ENCODE data around the gene ACSM4. TPM values are rescaled to one million over a fixed set of nuclear protein-coding genes. Genes with fewer than 3 reads are reported as not detected.

Gene ACSM4
- total and polyA plus RNA-seq, 2 of the 8 experiments (the other 6 are each of a cell fraction or from before 2014, with no cell fraction given), result not detected

GRCh38 chr12:7344833-7345606, 41.1 kb downstream of the ACSM4 start:
- H3K9ac ChIP-seq (replicated peaks in 1 of 4; ENCODE audit: extremely low read depth in 1 of 4, low read depth in 3 of 4, low read length in 3 of 4), result no peak overlapping the region
- H3K4ac ChIP-seq (replicated peaks; ENCODE audit: insufficient read length, low read depth, low read length), result no peak overlapping the region
- no peak overlapping the region for H2AFZ ChIP-seq (ENCODE audit: low read length)
- H2BK15ac ChIP-seq (ENCODE audit: low read length), result no peak overlapping the region
- no peak overlapping the region for H2AK5ac ChIP-seq (ENCODE audit: low read depth, low read length)
- H3K27me3 ChIP-seq (replicated peaks in 1 of 4; ENCODE audit: control insufficient read depth in 3 of 4, extremely low read depth in 1 of 4, insufficient read depth in 3 of 4, low read length in 3 of 4), result no peaks in the 10 kb centered on the region
- H3K4me2 ChIP-seq (ENCODE audit: insufficient read depth in 1 of 2, low read depth in 2 of 2, low read length in 2 of 2), result no peak overlapping the region
- no peak overlapping the region for H2BK20ac ChIP-seq (ENCODE audit: low read length)
- H3K4me3 ChIP-seq (ENCODE audit: extremely low read depth in 1 of 4, insufficient read depth in 2 of 4, low read depth in 3 of 4, low read length in 4 of 4), result no peak overlapping the region; a peak in 1 of 8 replicates
- no peaks in the 10 kb centered on the region for H3K23me2 ChIP-seq (ENCODE audit: low read depth, low read length)
- no peak overlapping the region for H4K91ac ChIP-seq (replicated peaks; ENCODE audit: insufficient read length, low read length)
- H3K9me3 ChIP-seq (ENCODE audit: insufficient read depth in 2 of 2, low read depth in 1 of 2, low read length in 1 of 2), result peaks cover 14 to 27% of the 10 kb centered on the region in 2 experiments
- H3K23ac ChIP-seq (ENCODE audit: insufficient read length), result no peak overlapping the region
- peaks cover 0 to 7% (median 0%) of the 10 kb centered on the region in 4 experiments; a peak in 1 of 8 replicates for H3K36me3 ChIP-seq (ENCODE audit: control insufficient read depth in 2 of 4, insufficient read depth in 4 of 4, low read length in 3 of 4)
- no peak overlapping the region for H2BK12ac ChIP-seq (ENCODE audit: low read depth, low read length)
- no peaks in the 10 kb centered on the region for H4K20me1 ChIP-seq (replicated peaks in 1 of 2; ENCODE audit: control insufficient read depth in 1 of 2, insufficient read depth in 2 of 2, low read length in 2 of 2)
- H4K5ac ChIP-seq (ENCODE audit: insufficient read length, low read depth, low read length), result no peak overlapping the region
- no peak overlapping the region for H2BK120ac ChIP-seq (replicated peaks; ENCODE audit: low read depth, low read length)
- H3K79me1 ChIP-seq (ENCODE audit: low read depth, low read length), result no peaks in the 10 kb centered on the region
- ChIA-PET CTCF (ENCODE audit: partially characterized antibody) (interaction anchor here (2.0 kb wide), 1 partner anchor 25 kb away, joined by 5 read pairs; no protein-coding TSS in a partner anchor), POLR2A (ENCODE audit: partially characterized antibody) (no interaction called here)
- no peak overlapping the region for H3K18ac ChIP-seq (ENCODE audit: extremely low read depth, low read length)
- H3K79me2 ChIP-seq (ENCODE audit: control insufficient read depth in 1 of 2, insufficient read depth in 2 of 2, low read length in 2 of 2), result no peaks in the 10 kb centered on the region
- no peak overlapping the region for H2BK5ac ChIP-seq (ENCODE audit: low read depth, low read length)
- no peak overlapping the region for H4K8ac ChIP-seq (ENCODE audit: extremely low read depth, insufficient read depth, low read length)
- no peak overlapping the region for H3K14ac ChIP-seq (ENCODE audit: insufficient read length)
- no peak overlapping the region for H3K56ac ChIP-seq (replicated peaks; ENCODE audit: insufficient read length, low read depth, low read length)
- no peak overlapping the region for H3K27ac ChIP-seq (ENCODE audit: low read depth, low read length)
- no peak for FAIRE-seq
- DNase-seq (ENCODE audit: low read depth in 1 of 2, low spot score in 2 of 2), result no peak
- H3K4me1 ChIP-seq (replicated peaks in 1 of 4; ENCODE audit: control insufficient read depth in 3 of 4, insufficient read depth in 4 of 4, low read length in 3 of 4), result no peaks in the 10 kb centered on the region
- no peak for TF ChIP-seq MAFK (IDR thresholded peaks at IDR 0.05; ENCODE audit: low read depth, low read length)
- TF ChIP-seq TEAD4 (IDR thresholded peaks at IDR 0.05; ENCODE audit: low read depth, low read length), result no peak
- no peak for TF ChIP-seq SP2 (IDR thresholded peaks at IDR 0.05; ENCODE audit: low read length)
- TF ChIP-seq KDM1A (IDR thresholded peaks at IDR 0.05; ENCODE audit: borderline replicate concordance, low read length), result no peak
- no peak for TF ChIP-seq TBP (IDR thresholded peaks at IDR 0.05; ENCODE audit: low read depth, low read length)
- no peak for TF ChIP-seq KDM4A (IDR thresholded peaks at IDR 0.05; ENCODE audit: low read depth, low read length, severe bottlenecking)
- TF ChIP-seq SIX5 (IDR thresholded peaks at IDR 0.05; ENCODE audit: low read depth, low read length), result no peak
- no peak for TF ChIP-seq BCL11A (IDR thresholded peaks at IDR 0.05; ENCODE audit: low read depth in 2 of 2, low read length in 2 of 2)
- TF ChIP-seq CTBP2 (IDR thresholded peaks at IDR 0.05; ENCODE audit: borderline replicate concordance, insufficient read depth, insufficient read length, low read length), result no peak
- TF ChIP-seq ZNF274 (IDR thresholded peaks at IDR 0.05; ENCODE audit: borderline replicate concordance, extremely low read depth, low read length), result no peak
- no peak for TF ChIP-seq SAP30 (IDR thresholded peaks at IDR 0.05; ENCODE audit: insufficient read depth, insufficient replicate concordance, low read length)
- no peak for TF ChIP-seq SP4 (IDR thresholded peaks at IDR 0.05; ENCODE audit: low read length)
- no peak for TF ChIP-seq YY1 (IDR thresholded peaks at IDR 0.05; ENCODE audit: low read depth, low read length)
- no peak for TF ChIP-seq EZH2 (IDR thresholded peaks at IDR 0.05; ENCODE audit: low read depth, low read length, severe bottlenecking)

Measured in H1 (cell line).